NT2/D1 (cell line): ENCODE measurements around the gene BABAM2.

Experiments used
- SUZ12 ChIP-seq: IDR thresholded peaks from 2 replicates; pipeline ENCODE4 v1.6.1; 2011; ENCODE audit not compliant: insufficient read length, insufficient read depth; ENCODE audit errors: extremely low read depth
- YY1 ChIP-seq: IDR thresholded peaks from 2 replicates; pipeline ENCODE4 v1.6.1; 2011; ENCODE audit not compliant: insufficient read length, insufficient read depth
- ZNF274 ChIP-seq: IDR thresholded peaks from 2 replicates; pipeline ENCODE4 v1.6.1; 2011; ENCODE audit warnings: mild to moderate bottlenecking, low read depth, low read length

- TF ChIP-seq ZNF274: no peak
- no peak for TF ChIP-seq YY1
- TF ChIP-seq SUZ12: no peak
Observed at GRCh38 chr2:27940982-27941381, 50.5 kb downstream of the BABAM2 start.
